Tongue (tissue), 2 donors: Measurements from ENCODE around the gene MYO5B. TPM values are rescaled to one million over a fixed set of nuclear protein-coding genes. Genes with fewer than 3 reads are reported as not detected.
"Not testable (repeated sequence)": the region's sequence is repeated elsewhere in the genome, so short reads cannot be mapped to it uniquely, and the experiment has no call there.

Experiments
- DNase-seq: peaks from one replicate; pipeline ENCODE4 v3.0.0-alpha.2; 2015
- total RNA-seq: library from RNA; depleted of rRNA; stranded (reverse); fragments of >200 nt; gene quantifications from one replicate; pipeline ENCODE4 v1.2.3, GENCODE V29; 2014

Gene MYO5B
- 12.8 TPM for total RNA-seq

DNA sequence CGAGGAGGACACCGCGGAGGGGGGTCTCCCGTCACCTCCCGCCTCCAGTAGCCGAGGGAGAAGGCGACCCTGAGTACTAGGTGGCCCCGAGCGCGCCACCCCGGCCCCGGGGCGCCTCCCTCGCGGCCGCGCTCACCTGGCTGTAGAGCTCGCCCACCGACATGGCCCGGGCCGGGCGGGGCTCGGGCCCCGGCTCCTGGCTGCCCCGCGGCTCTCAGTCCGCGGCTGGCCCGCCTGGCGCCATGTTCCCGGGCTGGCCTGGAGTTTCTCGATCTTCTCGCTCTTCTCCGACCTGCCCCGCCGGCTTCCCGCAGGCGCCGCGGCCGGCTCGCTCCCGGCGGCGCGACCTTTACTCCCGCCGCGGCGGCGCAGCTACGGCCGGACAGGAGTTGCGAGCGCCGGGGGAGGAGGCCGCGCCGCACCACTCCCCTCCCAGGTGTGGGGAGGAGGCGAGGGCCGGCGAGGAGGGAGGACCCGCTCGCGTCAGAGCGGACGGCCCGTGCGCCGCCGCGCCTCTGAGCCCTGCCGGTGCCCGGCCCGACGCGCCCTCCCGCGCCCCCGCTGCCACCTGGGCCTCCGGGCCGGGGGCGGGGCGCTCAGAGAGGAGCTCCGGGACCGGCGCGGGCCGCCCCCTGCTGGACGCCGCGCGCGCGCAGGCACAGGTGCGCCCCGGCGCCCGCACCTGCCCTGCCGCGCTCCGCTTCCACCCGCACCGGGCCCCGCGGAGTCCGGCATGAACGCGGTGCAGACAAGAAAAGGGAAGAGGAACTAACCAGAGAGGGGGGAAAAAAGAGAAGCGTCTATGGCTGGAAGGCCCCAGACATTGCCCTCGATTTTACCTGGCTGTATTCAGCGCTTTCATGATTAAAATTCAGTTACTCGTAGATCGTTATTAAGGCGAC lies at the start of gene MYO5B:
MYO5B (minus strand) TSS at position 517 of the 902 bp plus-strand sequence; CDS start at position 163, 354 bp downstream.
- peak; percentile 72 for DNase-seq

GRCh38 chr18:50241768-50242167 lies 46.8 kb upstream of the MYO5B start:
- not testable (repeated sequence) for DNase-seq

GRCh38 chr18:50240080-50240563 lies 45.2 kb upstream of the MYO5B start:
- no peak for DNase-seq

GRCh38 chr18:50232419-50232818 lies 37.5 kb upstream of the MYO5B start:
- DNase-seq, result no peak

- no peak for DNase-seq
Observed at GRCh38 chr18:50231621-50232020, 36.7 kb upstream of the MYO5B start.

DNA sequence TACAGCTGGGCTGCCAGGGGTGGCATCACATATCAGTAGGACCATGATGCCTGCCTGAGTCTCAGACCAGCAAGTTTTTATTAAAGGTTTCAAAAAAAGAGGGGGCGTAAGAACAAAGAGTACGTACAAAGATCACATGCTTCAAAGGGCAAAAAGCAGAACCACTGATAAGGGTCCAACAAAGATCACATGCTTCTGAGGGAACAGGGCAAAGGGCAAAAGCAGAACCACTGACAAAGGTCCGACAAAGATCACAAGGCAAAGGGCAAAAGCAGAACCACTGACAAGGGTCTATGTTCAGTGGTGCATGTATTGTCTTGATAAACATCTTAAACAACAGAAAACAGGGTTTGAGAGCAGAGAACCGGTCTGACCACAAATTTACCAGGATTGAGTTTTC lies 25.3 kb upstream of the MYO5B start:
- not testable (repeated sequence) for DNase-seq

DNA sequence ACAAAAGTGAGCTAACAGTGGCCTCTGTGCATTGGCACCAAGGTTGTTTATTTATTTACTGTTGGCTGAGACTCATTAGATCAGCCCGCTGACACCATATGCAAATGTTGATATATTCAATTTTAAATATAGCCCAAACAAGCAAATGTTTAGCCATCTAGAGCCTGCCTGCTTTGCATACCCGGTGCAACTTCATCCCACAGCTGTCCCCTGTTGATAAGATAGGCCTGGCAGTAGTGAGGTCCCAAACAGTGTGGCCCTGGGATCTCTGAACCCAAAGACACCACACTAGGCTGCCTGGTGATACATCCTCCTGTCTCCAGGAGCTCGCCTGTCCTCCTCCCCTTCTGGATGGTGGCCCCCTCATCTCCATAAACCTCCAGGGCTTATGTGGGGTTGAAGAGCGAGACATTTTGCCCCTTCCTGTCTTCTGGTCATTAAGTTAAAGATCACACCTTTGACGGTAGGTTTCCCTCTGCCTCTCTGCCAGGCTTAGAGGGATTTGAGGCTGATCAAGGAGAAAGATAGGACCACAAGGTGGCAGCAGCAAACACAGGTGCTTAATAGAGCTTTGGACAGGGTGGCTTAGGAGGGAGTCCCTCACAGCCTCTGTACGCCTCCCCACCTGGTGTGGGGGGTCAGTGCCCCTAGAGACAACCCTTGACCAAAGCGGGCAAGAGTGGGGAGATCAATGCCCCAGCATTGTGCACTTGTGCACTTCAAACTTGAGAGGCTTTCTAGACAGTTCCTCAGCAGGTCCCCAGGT lies 23.7 kb upstream of the MYO5B start:
- DNase-seq, result no peak

DNA sequence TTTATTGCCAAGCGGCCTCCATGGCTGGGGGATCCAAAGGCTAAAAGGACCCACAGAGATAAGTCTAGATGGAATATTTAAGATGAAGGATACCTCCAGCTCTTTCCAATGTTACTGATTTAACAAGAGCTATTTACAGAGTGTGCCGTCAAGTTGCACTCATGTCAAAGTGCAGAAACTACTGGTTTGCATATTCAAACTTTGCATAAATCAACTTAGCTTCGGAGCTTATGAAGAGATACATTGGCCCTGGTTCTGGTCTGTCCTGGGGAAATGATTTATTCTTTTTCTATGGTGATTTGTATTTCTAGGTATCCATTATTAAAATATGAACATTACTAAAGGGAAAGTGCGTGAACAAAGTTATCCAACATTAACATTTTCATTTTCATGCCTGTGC lies 14.4 kb upstream of the MYO5B start:
- no peak for DNase-seq

DNA sequence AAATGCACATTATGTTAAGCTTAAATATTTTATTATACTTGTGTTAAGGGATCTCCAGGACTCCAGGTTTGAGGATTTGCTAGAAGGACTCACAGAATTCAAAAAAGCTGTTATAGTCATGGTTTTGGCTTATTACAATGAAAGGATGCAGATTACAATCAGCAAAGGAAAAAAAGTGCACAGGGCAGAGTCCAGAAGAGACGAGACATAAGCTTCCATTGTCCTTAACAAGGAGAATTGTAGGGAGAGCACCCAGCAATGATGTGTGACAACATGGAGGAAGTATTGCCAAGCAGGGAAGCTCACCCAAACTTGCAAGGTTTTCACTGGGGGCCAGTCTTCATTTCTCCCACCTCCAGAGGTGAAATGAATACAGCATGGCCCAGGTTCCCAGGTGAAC lies 12.8 kb upstream of the MYO5B start:
- no peak for DNase-seq

- peak; percentile 81 for DNase-seq
Observed at GRCh38 chr18:50203801-50204604, 9.1 kb upstream of the MYO5B start.

DNA sequence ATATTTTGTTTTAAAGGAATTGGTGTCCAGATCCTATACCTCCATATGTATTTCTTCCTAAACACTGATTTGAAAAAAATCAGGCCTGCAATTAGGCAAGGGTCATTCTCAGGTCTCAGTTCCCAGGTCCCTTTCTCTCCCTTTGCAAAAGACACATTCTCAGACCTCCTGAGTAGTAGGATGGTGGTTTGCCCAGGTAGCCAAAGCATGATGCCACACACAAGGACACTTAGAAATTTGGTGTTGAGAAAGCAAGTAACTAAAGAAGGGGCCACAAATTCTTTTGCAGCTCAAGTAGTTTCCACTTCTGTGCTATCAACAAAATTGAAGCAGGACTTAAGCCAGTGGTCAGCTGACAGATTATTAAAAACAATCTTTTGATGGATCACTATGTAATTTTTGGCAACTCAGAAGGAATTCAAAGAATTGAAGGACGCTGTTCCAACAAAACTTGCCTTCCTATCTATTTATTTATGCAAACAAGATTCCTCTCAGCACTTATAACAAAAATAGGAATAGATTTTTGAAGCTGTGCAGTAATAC lies 6.6 kb upstream of the MYO5B start:
- no peak for DNase-seq

GRCh38 chr18:50199921-50200320 lies 5.0 kb upstream of the MYO5B start:
- peak; percentile 40 for DNase-seq

- DNase-seq, result peak; percentile 48
Observed at GRCh38 chr18:50199346-50199855, 4.5 kb upstream of the MYO5B start.

GRCh38 chr18:50196261-50196660 lies 1.3 kb upstream of the MYO5B start:
- no peak for DNase-seq

DNA sequence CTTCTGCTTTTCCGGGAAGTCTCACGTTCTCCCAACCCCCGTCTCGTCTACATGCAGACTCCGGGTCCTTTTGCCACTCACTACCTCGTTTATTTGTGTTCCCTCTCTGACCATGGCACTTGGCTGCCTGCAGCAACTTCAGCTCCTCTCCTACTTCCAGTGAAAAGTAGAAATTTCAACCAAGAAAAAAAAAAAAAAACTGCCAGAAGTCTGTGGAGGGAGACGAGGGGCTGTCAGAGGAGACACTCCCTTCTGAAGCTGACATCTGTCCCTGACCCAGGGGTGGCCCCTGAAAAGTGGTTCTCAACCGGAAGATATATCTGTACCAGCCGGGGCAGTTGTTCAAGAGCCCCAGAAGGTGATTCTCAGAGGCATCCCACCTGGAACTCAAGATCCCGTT lies 742 bp upstream of the MYO5B start:
- DNase-seq, result no peak

DNA sequence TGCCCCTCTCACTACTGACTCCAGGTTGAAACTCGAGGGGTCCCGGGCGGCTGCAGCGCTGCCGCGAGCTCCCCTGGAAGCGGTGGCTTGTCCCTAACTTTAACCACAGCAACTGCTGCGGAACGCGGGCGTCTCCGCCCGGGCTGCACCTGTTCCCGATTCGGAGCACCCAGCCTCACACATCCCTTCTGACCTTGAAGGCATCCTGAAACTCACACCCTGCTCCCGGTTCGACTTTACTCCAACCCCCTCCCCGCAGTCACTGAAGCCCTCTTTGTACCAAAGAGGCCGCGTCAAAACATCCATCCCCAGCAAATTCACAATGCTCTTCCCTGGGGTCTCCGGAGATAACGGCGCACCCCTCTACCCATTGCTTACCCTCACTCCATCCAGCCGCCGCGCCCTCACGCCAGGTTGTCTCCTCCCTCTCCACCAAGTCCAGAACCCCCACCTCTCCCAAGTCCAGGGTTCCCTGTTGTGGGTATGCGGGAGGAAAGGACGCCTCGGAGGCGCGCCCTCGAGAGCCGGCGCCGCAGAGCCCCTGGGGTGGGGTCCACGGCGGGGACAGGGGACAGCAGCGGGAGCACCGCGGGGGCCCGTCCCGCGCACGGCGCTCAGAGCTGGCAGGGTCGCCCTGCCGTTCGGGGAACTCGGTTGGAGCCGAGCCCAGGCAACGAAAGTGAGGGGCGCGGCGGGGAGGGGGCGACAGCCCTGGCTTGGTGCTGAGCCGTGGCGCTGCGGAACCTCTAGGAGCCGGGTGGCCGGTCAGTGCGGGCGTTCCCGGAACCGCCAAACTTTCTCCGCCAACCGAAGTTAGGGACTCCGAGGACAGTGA lies 934 bp downstream of the MYO5B start:
- DNase-seq, result peak; percentile 32

GRCh38 chr18:50192995-50193795 lies 1.8 kb downstream of the MYO5B start:
- peak; percentile 23 for DNase-seq

DNA sequence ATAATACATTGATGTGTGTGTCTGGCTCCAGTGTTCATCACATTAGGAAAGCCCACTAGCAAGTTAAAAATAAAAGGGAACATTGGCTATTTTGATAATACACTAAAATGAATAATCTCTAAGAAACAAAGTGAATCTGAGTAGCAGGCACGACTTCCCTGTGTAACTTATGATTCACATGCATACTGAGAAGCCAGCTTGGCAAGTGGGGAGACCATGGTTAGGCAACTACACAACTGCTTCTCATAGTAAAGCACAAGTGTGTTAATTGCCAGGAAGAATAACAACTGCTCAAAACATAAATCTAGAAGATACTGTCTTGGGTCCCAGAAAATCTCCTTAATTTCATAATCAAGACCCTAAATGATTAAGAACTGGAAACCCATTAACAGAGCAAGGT lies 4.0 kb downstream of the MYO5B start:
- no peak for DNase-seq

GRCh38 chr18:50190236-50190635 lies 4.7 kb downstream of the MYO5B start:
- DNase-seq, result no peak

DNA sequence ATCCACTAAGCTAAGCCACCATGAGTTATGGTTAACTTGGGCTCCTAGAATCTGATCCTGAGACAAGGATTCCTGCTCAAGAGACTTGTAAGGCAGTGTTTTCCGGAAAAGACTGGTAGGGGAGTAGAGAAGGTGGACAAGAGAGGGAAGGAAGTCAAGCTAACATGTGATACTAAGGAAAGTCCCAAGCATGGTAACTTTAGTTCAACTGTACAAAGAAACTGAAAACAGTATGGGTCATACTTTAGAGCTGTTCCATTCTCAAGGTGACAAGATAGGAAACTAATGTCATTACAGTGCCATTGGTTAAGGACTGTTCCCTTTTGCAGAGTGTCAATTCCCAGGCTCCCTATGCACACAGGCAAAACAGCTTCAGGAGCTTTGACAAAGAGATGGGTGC lies 5.8 kb downstream of the MYO5B start:
- DNase-seq, result no peak
